CD4-positive, alpha-beta T cell treated with Interleukin-15 for 4 hours (primary cell): ENCODE results near the gene CTBP1.

Experiments
- DNase-seq: peaks from one replicate; pipeline ENCODE4 v3.0.0-alpha.2; 2020; ENCODE audit warnings: low spot score

Gene CTBP1

DNA sequence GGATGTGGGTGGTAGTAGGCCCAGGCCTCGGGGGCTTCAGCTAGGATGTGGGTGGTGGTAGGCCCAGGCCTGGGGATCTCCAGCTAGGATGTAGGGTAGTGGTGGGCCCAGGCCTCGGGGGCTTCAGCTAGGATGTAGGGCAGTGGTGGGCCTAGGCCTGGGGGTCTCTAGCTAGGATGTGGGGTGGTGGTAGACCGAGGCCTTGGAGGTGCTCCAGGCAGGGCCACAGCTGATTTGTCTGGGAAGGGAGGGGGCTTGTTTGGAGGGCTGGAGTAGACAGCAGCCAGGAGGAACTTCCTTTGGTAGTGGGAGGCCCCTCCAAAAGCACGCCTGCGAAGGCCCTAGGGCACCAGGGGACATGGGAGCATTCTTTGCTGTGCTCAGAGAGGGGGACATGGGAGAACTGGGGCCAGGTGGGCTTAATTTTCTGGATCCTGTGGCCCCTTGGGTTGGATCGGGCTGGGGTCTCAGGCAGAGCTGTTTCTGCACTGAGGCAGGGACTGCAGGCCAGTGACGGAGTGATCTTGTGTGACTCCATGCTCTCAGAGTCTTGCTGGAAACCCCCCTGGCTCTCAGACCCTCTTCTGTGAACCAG is 73.2 kb downstream of the CTBP1 start:
- no peak for DNase-seq

GRCh38 chr4:1174941-1175634 is 73.8 kb downstream of the CTBP1 start:
- DNase-seq: no peak

DNA sequence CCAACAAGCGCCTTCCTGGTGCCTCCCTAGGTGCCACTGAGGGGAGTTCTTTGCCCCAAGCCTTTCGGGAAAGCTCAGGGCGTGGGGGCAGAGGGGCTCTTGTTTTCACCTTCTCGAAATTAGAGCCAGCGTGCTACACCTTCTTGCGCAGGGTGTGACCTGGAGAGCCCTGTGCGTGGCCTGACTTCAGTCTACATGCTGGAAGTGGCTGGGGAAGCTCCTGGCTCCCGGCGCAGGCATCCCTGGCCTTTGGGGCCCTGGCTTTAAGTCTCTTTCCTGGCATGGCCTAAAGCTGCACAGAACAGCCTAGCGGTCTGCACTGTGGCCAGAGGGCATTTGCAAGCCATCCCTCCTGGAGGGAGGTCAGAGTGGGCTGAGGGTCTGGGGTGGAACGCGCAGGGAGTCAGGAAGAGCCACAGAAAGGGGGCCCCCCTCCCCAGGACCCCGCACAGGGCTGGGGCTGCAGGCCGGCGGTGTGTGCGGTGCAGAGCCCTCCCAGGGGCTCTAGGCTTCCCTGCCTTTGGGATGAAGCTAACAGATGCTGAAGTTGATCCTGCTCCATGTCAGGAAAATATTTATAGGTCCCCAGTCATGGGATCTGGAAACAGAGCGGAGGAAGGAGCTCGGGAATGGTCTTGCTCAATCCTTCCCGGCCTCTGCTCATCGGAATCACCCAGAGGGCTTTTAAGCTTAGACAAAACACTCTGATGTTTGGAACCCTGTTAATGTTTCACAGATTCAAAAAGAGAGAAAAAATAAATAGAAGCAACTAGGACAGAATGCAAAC is 75.8 kb downstream of the CTBP1 start:
- DNase-seq: no peak

GRCh38 chr4:1172228-1172851 is 76.6 kb downstream of the CTBP1 start, which contains the start of gene SPON2:
SPON2 (minus strand) TSS chr4:1172583.
- no peak for DNase-seq

DNA sequence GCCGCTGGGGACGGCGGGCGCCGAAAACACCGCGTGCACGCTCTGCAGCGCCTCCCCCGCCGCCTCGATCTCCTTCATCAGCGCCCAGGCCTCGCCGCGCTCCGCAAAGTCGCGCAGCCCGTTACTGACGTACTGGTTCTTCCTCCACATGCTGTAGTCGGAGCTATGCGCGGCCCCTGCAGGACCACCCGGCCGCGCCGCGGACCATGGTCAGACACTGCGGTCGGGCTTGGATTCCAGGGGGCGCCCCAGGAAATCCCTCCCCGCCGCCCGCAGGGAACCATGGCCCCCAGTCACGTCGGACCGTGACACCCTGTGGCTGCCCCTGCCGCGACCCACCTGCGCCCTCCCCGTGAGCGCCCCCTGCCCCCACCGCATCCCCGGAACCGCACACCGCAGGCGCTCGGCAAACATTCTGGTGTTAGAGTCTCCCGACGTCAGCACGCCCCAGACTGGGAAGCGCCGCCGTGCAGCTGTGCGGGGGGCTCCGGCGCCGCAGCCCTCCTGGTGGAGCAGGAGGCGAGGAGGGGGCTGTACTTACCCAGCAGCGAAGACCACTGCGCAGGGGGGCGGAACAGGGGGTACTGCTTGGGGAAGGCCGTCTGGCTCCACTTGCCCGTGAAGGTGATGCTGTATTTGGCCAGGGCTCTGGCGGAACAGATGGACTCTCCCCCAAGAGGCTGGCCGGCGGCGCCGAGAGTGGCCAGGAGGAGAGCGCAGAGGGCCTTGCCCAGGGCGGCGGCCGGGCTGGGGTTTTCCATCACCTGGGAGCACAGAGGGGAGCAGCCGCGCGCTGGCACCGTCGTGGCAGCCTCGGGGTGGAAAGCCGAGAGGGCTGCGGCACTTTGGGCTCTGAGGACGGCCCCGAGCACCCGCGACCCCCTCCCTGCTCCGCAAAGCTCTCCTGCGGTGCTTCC is 77.4 kb downstream of the CTBP1 start:
- peak; percentile 49 for DNase-seq

DNA sequence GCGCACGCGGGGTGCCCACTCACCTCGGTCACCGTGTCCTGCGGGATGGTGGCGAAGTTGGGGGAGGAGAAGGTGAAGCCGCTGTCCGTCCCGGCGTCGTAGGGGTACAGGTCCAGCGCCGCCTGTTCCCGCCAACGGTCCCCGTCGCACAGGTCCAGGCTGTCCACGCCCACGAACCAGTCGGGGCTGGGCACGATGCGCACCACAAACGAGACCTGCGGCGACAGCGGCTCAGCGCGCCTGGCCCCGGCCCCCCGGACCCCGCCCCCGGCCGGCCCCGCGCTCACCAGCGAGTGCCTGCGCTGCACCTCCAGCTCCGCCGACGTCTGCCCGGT is 78.0 kb downstream of the CTBP1 start:
- DNase-seq: no peak

- no peak for DNase-seq
These were observed 78.6 kb downstream of the CTBP1 start for GRCh38 chr4:1170156-1170975.

DNA sequence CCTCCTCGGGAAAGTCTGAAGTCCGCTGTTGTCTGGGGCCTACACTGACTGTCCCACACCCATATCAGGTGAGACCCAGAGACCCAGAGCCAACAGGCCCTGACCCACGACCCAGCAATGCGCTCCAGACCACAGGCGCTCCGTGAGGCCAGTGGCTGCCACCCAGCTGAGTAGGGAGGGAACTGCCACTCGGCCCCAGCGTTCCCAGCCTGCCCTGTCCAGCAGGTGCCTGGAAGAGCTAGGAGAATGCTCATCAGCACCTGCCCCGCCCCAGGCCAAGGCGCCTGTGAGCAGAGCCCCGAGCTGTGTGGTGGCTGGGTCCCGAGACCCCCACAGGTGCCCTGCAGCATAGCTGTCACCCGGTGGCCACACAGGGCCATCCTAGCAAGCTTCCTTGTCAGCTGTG is 79.2 kb downstream of the CTBP1 start:
- DNase-seq: no peak

GRCh38 chr4:1169171-1169671 is 79.7 kb downstream of the CTBP1 start:
- DNase-seq: no peak

DNA sequence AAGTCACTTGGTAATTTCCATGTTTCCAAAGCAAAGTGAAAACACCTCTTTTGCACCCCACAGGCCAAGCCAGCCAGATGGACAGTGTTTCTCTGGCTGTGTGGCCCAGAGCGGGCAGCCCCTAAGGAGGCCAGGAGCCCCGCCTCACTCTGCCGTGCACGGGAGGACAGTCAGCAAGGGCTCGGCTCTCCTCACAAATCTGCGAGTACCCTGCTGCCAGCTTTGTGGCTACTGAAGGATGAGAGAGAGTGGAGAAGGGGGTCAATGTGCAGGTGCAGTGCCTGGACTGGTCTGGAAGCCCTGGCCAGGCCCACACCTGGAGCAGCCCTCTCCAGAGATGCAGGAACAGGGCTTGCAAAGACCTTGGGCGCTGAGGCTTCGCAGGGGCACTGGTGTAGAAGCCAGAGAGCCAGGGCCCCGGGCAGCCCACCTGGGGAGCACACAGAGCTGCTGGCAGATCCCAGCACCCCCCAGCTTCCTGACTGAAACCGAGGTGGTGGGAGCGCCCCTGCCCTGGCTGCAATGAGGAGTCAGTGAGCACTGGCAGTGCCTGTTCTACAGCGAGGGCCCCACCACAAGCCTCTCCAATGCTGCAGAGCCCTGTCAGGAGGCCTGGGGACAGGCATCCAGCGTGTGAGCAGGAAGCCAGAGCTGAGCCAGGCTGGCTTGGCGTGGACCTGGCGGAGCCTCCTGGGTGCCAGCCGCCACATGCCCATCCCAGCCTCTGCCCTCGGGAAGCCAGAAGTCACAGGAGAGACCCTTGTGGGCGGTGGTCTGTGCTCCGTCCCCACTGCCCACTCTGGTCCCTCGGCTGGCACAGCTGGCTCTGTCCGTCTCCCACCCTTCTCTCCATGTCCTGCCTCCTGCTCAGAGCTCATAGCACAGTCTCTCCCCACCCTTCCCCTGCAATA is 80.5 kb downstream of the CTBP1 start:
- DNase-seq: no peak

GRCh38 chr4:1167244-1167949 is 81.5 kb downstream of the CTBP1 start:
- DNase-seq: peak; percentile 86

DNA sequence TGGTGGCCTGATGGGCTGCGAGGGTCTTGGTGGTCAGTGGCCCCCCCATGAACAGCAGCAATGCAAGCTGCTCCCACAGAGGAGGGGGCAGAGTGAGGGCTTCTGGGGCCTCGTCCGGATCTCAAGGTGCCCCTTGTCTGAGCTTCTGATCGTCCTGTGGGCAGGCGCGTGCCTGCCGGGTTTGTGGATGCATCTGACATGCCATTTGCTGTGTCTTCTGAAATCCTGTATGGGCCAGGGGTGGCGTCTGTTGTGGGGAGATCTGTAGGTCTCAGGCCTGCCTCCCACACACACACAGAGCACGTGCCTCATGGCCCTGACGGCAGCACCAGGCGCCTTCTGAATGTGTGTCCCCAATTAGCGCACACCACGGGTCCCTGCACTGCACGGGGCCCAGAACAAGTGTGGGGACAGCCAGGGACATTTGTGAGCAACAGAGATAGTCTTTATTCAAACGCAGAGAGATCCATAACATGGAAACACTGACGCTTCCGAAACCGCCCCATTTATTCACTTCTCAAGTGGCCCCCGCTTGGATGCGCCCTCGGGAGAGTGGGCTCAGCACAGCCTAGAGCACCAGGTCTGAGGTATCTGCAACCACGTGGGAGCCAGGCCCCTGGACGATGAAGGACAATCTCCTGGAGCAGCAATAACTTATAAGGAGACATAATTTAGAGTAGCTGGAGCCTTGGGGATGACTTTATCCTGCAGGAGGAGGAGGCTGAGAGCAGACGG is 82.3 kb downstream of the CTBP1 start:
- no peak for DNase-seq

GRCh38 chr4:1164956-1165545 is 83.9 kb downstream of the CTBP1 start:
- DNase-seq: no peak

DNA sequence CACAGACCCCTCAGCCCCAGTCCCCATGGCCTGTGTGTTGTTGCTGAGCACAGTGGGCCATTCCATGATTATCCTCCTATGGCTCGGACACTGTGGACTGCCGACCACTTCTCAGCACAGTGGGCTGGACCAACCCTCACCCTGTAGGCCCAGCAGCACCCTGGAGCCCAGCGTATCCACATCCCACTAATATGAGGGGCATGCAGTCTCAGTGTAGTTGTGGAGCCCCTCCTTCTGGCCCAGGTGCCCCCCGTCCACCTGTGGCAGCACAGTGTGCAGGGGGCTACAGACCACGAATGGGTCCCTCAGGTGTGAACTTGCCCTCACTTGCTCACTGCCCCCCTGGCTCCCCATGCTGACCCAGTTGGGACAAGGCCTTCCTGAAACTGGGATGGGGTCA is 84.5 kb downstream of the CTBP1 start:
- no peak for DNase-seq

DNA sequence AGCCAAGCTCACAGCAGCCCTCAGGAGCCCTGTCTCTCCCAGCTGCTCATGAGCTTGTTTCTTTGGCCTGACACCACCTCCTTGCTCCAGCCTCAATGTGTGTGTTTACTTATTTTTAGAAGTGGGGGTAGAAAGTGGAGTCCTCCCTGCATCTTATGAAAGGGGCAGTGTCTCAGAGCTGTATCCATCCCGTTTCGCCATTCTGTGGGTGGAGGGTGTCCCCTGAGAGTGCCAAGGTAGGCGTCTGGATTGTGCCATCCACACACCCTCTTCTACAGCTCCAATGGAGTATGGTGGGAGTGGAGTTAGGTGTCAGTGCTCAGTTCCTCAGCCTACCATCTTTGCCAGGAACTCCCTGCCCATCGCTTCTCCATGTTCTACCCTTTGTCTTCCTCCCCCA is 84.9 kb downstream of the CTBP1 start:
- DNase-seq: no peak
